ENCODE results near the gene THSD7A. TPM values are rescaled to one million over a fixed set of nuclear protein-coding genes. Genes with fewer than 3 reads are reported as not detected.

The THSD7A gene
- total RNA-seq, 3 donors from 2014 or later, result 4.0 to 6.9 (median 4.4) TPM

- TF ChIP-seq POLR2A (IDR thresholded peaks at IDR 0.05) (no peak), CTCF (IDR thresholded peaks at IDR 0.05) (no peak), POLR2AphosphoS5 (IDR thresholded peaks at IDR 0.05) (no peak)
- no peaks in the 10 kb centered on the region for H3K36me3 ChIP-seq
- no peaks in the 10 kb centered on the region for H3K9me3 ChIP-seq
- no peak overlapping the region for H3K27ac ChIP-seq
- H3K27me3 ChIP-seq, result no peaks in the 10 kb centered on the region
- DNase-seq (ENCODE audit: low spot score in 2 of 2), result no peak
- H3K4me3 ChIP-seq, result no peak overlapping the region
- intact Hi-C loops (cut with DNase I; ENCODE audit: low total_unique reads), result no loop called here
- H3K4me1 ChIP-seq, result no peaks in the 10 kb centered on the region
Observed at GRCh38 chr7:11638011-11638774, 193.8 kb downstream of the THSD7A start.

DNA sequence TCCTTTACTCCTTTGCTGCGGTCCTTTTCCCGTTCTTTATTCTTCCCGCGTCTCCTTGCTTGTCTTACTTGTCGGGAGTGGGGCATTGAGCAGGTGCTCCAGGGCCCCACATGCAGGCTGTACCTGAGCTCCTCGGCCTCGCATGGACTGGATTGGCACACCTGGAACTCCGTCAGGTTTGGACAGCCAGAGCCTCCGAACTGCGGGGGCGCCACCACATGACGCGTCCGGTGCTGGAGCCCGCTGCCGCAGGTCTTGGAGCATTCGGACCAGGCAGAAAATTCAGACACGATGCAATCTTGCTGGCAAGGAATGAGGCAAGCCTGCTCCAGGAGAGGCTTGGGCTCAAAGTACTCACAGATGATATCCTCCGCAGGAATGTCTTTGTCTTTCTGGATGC is 195.7 kb downstream of the THSD7A start:
- TF ChIP-seq CTCF (IDR thresholded peaks at IDR 0.05) (no peak), POLR2AphosphoS5 (IDR thresholded peaks at IDR 0.05) (no peak), POLR2A (IDR thresholded peaks at IDR 0.05) (no peak)
- Histone ChIP-seq H3K27me3 (no peaks in the 10 kb centered on the region), H3K27ac (no peak overlapping the region), H3K36me3 (no peaks in the 10 kb centered on the region), H3K9me3 (no peaks in the 10 kb centered on the region), H3K4me3 (no peak overlapping the region), H3K4me1 (no peaks in the 10 kb centered on the region)
- no peak for DNase-seq (ENCODE audit: low spot score in 2 of 2)
- intact Hi-C loops (cut with DNase I; ENCODE audit: low total_unique reads), result no loop called here

- Histone ChIP-seq H3K27ac (no peak overlapping the region), H3K4me1 (no peaks in the 10 kb centered on the region), H3K27me3 (no peaks in the 10 kb centered on the region), H3K9me3 (no peaks in the 10 kb centered on the region), H3K4me3 (no peak overlapping the region), H3K36me3 (no peaks in the 10 kb centered on the region)
- intact Hi-C loops (cut with DNase I; ENCODE audit: low total_unique reads), result no loop called here
- TF ChIP-seq POLR2AphosphoS5 (IDR thresholded peaks at IDR 0.05) (no peak), POLR2A (IDR thresholded peaks at IDR 0.05) (no peak), CTCF (IDR thresholded peaks at IDR 0.05) (no peak)
- DNase-seq (ENCODE audit: low spot score in 2 of 2), result no peak
Observed at GRCh38 chr7:11633310-11633709, 198.7 kb downstream of the THSD7A start.

GRCh38 chr7:11630355-11630754 is 201.6 kb downstream of the THSD7A start:
- Histone ChIP-seq H3K4me1 (no peaks in the 10 kb centered on the region), H3K4me3 (no peak overlapping the region), H3K9me3 (no peaks in the 10 kb centered on the region), H3K36me3 (no peaks in the 10 kb centered on the region), H3K27me3 (no peaks in the 10 kb centered on the region), H3K27ac (no peak overlapping the region)
- TF ChIP-seq CTCF (IDR thresholded peaks at IDR 0.05) (no peak), POLR2A (IDR thresholded peaks at IDR 0.05) (no peak), POLR2AphosphoS5 (IDR thresholded peaks at IDR 0.05) (no peak)
- intact Hi-C loops (cut with DNase I; ENCODE audit: low total_unique reads), result no loop called here
- no peak for DNase-seq (ENCODE audit: low spot score in 2 of 2)

DNA sequence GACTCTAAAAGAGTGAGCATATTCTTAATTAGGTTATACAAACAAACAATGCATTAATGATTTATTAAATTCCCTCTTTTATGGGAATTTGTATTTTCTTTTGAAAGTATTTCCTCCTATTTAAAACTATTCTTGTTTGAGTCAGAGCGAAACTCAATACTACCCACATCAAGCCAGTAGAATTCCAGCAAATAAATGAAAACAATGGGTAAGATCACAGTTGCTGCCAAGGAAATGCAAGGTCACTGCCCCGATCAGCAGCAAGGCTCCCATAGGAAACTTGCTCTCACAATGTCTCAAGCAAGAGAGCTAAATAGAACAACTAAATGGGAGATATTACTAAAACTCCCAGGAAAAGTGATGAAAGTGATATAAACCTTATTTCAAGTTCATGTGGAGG is 206.3 kb downstream of the THSD7A start:
- no peak for DNase-seq (ENCODE audit: low spot score in 2 of 2)
- Histone ChIP-seq H3K27me3 (no peaks in the 10 kb centered on the region), H3K27ac (no peak overlapping the region), H3K9me3 (no peaks in the 10 kb centered on the region), H3K36me3 (no peaks in the 10 kb centered on the region), H3K4me3 (no peak overlapping the region), H3K4me1 (no peaks in the 10 kb centered on the region)
- TF ChIP-seq POLR2AphosphoS5 (IDR thresholded peaks at IDR 0.05) (no peak), POLR2A (IDR thresholded peaks at IDR 0.05) (no peak), CTCF (IDR thresholded peaks at IDR 0.05) (no peak)
- intact Hi-C loops (cut with DNase I; ENCODE audit: low total_unique reads), result no loop called here

Data from breast epithelium (tissue), 4 donors.